ENCODE results near the gene VSIR. TPM values are rescaled to one million over a fixed set of nuclear protein-coding genes. Genes with fewer than 3 reads are reported as not detected.

Gene VSIR
- total RNA-seq, 1 experiment from 2014 or later: 57.7 TPM

DNA sequence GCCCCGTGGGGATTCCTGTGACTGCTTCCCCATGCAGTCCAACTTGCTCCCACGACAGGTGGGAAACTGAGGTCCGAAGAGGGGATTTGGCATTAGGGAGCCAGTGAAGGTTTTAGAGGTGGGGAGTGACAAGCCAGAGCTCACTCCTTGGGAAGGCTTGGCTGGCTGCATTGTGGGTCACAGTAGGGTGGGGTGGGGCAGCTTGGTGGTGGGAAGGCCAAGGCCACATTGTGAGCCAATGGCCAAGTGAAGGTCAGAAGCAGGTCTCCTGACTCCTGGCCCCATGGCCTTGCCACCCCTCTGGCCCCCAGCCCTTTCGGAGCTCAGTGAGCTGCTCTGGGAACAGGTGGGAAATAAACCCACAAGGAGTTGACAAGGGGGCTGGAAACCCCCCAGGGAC, 56.3 kb downstream of the VSIR start:
- TF ChIP-seq EZH2 (IDR thresholded peaks at IDR 0.05; ENCODE audit: low read depth) (no peak), CTCF (conservative IDR thresholded peaks at IDR 0.05) (no peak)
- no peaks in the 10 kb centered on the region for H3K79me2 ChIP-seq (ENCODE audit: low read depth)
- CTCF ChIA-PET: no interaction called here

GRCh38 chr10:71716426-71716825, 56.9 kb downstream of the VSIR start:
- DNase-seq: no peak
- POLR2A ChIA-PET (ENCODE audit: unreplicated experiment): interaction anchor here (0.6 kb wide), 2 partner anchors 26 to 36 kb away, joined by 4 to 9 read pairs; no protein-coding TSS in a partner anchor
- intact Hi-C loops (cut with micrococcal nuclease; ENCODE audit: unreplicated experiment): no loop called here
- CTCF ChIA-PET: no interaction called here
- no peaks in the 10 kb centered on the region for H3K9me2 ChIP-seq (ENCODE audit: insufficient read depth)
- no peak overlapping the region for H2AFZ ChIP-seq
- H3K4me3 ChIP-seq: no peak overlapping the region
- H3F3A ChIP-seq (ENCODE audit: insufficient read depth, low read depth): peaks cover 6% of the 10 kb centered on the region; the same call in 1 of the 2 replicates
- H3K27ac ChIP-seq: no peak overlapping the region
- TF ChIP-seq CTCF (conservative IDR thresholded peaks at IDR 0.05) (no peak), EZH2 (IDR thresholded peaks at IDR 0.05; ENCODE audit: low read depth) (no peak)
- peaks cover 14% of the 10 kb centered on the region for H3K4me1 ChIP-seq (replicated peaks; ENCODE audit: insufficient read depth)
- no TSS peak for BruUV-seq (replicated peaks)
- no peaks in the 10 kb centered on the region for H3K79me2 ChIP-seq (ENCODE audit: low read depth)
- H3K36me3 ChIP-seq (ENCODE audit: low read depth): no peaks in the 10 kb centered on the region
- no peak overlapping the region for H3K4me2 ChIP-seq
- no peaks in the 10 kb centered on the region for H3K9me3 ChIP-seq (ENCODE audit: insufficient read depth, low read depth)
- no peaks in the 10 kb centered on the region for H3K27me3 ChIP-seq (ENCODE audit: insufficient read depth, low read depth)
- H4K20me1 ChIP-seq (ENCODE audit: insufficient read depth): no peaks in the 10 kb centered on the region

More for the DNA sequence above, 56.3 kb downstream of the VSIR start:
- Histone ChIP-seq H2AFZ (no peak overlapping the region), H3K9me2 (ENCODE audit: insufficient read depth) (no peaks in the 10 kb centered on the region), H3K27me3 (ENCODE audit: insufficient read depth, low read depth) (no peaks in the 10 kb centered on the region), H3K4me2 (no peak overlapping the region), H3K27ac (no peak overlapping the region), H3F3A (ENCODE audit: insufficient read depth, low read depth) (peaks cover 6% of the 10 kb centered on the region; the same call in 1 of the 2 replicates), H3K9me3 (ENCODE audit: insufficient read depth, low read depth) (no peaks in the 10 kb centered on the region), H3K4me3 (no peak overlapping the region), H3K36me3 (ENCODE audit: low read depth) (no peaks in the 10 kb centered on the region), H4K20me1 (ENCODE audit: insufficient read depth) (no peaks in the 10 kb centered on the region), H3K4me1 (replicated peaks; ENCODE audit: insufficient read depth) (peaks cover 14% of the 10 kb centered on the region)
- POLR2A ChIA-PET (ENCODE audit: unreplicated experiment): interaction anchor here (0.6 kb wide), 4 partner anchors 26 to 36 kb away, joined by 3 to 9 read pairs (median 6); no protein-coding TSS in a partner anchor
- BruUV-seq (replicated peaks): no TSS peak
- intact Hi-C loops (cut with micrococcal nuclease; ENCODE audit: unreplicated experiment): no loop called here
- DNase-seq: no peak

DNA sequence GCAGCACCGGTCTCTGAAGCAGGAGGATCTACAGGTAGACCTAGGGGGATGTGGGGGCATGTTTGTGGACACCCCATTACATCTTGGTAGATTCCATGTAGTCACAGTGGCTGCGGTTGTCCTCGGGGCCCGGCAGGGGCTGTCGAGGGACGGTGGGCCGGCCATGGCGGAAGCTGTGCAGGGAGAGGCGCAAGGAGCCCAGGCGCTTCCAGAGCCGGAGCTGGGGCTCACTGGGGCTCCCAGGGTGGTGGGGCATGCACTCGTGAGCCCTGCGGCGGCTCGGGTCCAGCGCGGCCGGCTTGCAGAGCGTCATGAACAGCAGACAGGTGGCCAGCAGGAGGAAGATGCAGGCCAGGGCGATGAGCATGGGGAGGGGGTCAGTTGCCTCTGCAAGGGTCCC, 57.5 kb downstream of the VSIR start:
- no peak overlapping the region for H3K27ac ChIP-seq
- no peak for TF ChIP-seq CTCF (conservative IDR thresholded peaks at IDR 0.05)
- TF ChIP-seq EZH2 (IDR thresholded peaks at IDR 0.05; ENCODE audit: low read depth): no peak
- H3K4me2 ChIP-seq: no peak overlapping the region
- no peaks in the 10 kb centered on the region for H3K79me2 ChIP-seq (ENCODE audit: low read depth)
- peaks cover 6% of the 10 kb centered on the region; the same call in 1 of the 2 replicates for H3F3A ChIP-seq (ENCODE audit: insufficient read depth, low read depth)
- no peak overlapping the region for H3K4me3 ChIP-seq
- no peak for DNase-seq
- no peaks in the 10 kb centered on the region for H3K9me3 ChIP-seq (ENCODE audit: insufficient read depth, low read depth)
- H4K20me1 ChIP-seq (ENCODE audit: insufficient read depth): no peaks in the 10 kb centered on the region
- H3K36me3 ChIP-seq (ENCODE audit: low read depth): no peaks in the 10 kb centered on the region
- H3K9me2 ChIP-seq (ENCODE audit: insufficient read depth): no peaks in the 10 kb centered on the region
- intact Hi-C loops (cut with micrococcal nuclease; ENCODE audit: unreplicated experiment): no loop called here
- BruUV-seq (replicated peaks): no TSS peak
- POLR2A ChIA-PET (ENCODE audit: unreplicated experiment): no interaction called here
- CTCF ChIA-PET: no interaction called here
- H2AFZ ChIP-seq: no peak overlapping the region
- H3K27me3 ChIP-seq (ENCODE audit: insufficient read depth, low read depth): no peaks in the 10 kb centered on the region
- H3K4me1 ChIP-seq (replicated peaks; ENCODE audit: insufficient read depth): peaks cover 14% of the 10 kb centered on the region

Data from PC-9 (cell line).